Activated effector memory CD4-positive, alpha-beta T cell treated with Interleukin-2 at 50 U/mL for 16 hours (primary cell): ENCODE measurements around the gene EPHA8.

Experiments
- DNase-seq: peaks from one replicate; pipeline ENCODE4 v3.0.0-alpha.2; 2020

Gene EPHA8

GRCh38 chr1:22537441-22538139 lies 25.7 kb upstream of the EPHA8 start:
- DNase-seq = no peak

- DNase-seq = no peak
These were observed 23.7 kb upstream of the EPHA8 start for GRCh38 chr1:22539510-22540118.

DNA sequence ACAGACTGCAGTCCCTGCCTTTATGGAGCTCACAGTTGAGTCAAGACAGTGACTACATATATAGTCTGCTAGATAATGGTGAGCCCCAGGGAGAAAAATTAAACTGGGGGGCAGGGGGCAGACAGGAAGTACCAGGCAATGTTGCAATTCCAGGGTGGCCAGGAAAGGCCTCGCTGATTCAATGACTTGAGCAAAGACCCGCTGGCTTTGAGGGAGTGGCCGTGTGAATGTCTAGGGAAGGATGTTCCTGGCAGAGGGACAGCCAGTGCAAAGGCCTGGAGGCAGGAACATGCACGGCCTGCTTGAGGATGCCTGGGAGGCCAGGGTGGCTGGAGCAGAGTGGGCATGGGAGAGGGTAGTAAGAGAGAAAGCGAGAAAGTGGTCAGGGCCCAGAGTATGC lies 23.0 kb upstream of the EPHA8 start:
- DNase-seq = no peak

- DNase-seq = no peak
These were observed 20.4 kb upstream of the EPHA8 start for GRCh38 chr1:22542886-22543285.

DNA sequence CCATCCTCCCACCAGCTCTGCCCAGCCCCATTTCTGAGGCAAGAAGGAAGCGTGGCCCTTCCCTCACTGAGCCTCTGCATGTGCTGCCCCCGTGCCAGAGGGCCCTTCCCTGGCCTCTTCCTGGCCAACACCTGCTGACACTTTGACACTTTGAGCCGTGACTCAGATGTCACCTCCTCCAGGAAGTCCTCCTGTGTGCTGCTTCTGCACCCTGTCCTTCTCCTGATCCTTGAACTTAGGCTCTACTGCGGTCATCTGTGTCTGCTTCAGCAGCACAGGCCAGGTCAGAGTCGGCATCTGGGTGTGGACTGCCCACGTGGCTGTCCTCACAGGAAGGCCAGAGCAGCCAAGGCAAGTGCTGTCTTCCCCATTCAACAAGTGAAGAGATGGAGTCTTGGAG lies 19.6 kb upstream of the EPHA8 start:
- no peak for DNase-seq

DNA sequence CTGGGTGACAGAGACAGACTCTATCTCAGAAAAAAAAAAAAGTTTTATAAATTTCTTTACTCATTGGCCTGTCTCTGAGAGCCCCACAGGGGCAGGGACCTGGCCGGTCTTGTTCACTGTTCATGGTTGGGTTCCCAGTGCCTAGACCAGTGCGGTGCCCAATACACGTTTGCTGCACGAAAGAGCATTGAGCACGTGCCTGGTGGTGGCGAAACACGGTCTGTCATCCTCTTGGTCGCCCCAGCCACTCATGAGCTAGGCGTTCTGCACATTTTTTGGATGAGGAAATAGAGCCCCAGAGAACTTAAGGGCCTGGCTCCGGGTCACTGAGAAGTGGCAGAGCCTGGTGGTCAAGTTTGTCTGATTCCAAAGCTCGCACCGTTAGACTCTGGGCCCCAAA lies 18.7 kb upstream of the EPHA8 start:
- no peak for DNase-seq

DNA sequence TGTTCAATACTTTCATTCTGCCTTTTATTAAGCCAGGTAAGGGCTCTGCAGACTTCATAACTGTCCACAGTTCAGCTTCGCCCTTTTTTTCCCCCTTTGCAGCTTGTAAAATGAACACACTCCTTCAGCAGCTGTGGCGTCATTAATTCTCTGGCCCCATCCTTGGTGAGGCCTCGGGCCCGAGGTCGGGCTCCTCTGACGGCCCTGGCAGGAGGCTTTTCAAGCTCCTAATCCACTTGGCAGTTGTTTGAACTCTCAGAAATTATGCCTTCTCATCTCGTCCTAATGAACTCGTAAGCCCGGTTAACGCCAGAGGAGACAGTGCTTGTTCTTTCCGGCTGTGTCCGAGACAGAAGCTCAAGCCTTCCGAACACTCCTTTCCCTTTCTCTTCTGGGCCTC lies 18.1 kb upstream of the EPHA8 start:
- DNase-seq = no peak

GRCh38 chr1:22547186-22547817 lies 16.0 kb upstream of the EPHA8 start:
- no peak for DNase-seq

- DNase-seq = no peak
These were observed 15.3 kb upstream of the EPHA8 start for GRCh38 chr1:22547818-22548462.

DNA sequence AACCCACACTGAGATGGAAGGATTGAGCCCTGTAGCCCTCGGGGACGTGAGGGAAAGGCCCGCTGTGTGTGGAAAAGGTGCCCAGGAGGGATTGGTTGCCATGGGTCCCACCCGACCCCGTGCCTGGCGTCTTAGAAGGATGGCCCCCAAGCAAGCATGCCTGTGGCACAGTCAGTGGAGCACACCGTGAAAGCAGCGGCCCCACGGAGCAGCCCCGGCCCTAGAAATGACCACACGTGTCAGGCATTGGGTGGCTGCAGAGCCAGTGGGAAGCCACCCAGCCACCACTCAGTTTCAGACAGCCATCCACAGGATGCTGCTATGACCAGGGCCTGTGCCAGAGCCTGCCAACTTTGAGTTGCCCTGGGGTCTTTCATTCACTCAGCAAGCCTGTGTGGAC lies 13.3 kb upstream of the EPHA8 start:
- no peak for DNase-seq

DNA sequence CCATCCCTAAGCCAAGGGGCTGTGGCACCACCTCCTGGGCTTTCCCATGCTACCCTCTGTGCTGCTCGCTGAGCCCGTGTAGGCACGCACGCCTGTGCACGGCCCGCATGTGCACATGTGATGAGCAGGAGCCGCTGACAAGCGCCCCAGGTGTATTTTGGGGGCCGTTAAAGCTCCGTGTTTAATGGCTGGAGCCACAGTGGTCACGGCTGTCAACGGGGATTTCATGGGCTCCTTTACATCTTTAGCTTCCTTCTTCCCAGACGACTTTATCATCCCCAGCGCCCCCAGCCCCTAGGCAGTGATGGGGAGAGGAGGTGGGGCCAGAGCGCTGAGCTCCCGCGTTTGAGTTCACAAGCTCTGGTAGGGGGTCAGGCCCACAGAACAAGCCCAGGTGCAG lies 11.7 kb upstream of the EPHA8 start:
- DNase-seq = no peak

GRCh38 chr1:22552021-22552420 lies 11.3 kb upstream of the EPHA8 start:
- no peak for DNase-seq

GRCh38 chr1:22553104-22553880 lies 10.0 kb upstream of the EPHA8 start:
- DNase-seq = no peak

DNA sequence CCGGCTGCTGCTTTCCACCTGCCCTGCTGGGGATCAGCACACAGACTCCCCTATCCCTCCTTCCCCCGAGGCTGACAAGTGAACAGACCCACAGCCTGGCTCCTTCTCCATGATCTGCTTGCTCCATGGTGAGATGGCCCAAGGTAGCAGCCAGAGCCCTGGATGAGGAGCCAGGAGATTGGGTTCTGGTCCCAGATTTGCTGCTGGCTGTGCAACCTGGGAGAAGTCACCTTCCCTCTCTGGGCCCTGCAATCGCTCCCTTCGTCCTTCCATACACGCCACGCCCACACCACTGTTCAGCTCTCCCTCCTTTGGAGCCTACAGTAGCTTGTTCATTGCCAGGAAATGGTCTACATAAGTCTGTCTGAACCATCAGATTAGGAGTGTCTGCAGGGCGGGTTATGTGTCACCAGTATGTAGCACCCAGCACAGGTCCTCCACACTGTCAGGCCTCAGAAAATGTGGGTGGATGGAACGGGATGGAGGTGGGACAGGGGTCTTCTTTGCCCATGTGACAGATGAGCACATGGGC lies 9.2 kb upstream of the EPHA8 start:
- no peak for DNase-seq

GRCh38 chr1:22555371-22555656 lies 8.0 kb upstream of the EPHA8 start:
- no peak for DNase-seq

DNA sequence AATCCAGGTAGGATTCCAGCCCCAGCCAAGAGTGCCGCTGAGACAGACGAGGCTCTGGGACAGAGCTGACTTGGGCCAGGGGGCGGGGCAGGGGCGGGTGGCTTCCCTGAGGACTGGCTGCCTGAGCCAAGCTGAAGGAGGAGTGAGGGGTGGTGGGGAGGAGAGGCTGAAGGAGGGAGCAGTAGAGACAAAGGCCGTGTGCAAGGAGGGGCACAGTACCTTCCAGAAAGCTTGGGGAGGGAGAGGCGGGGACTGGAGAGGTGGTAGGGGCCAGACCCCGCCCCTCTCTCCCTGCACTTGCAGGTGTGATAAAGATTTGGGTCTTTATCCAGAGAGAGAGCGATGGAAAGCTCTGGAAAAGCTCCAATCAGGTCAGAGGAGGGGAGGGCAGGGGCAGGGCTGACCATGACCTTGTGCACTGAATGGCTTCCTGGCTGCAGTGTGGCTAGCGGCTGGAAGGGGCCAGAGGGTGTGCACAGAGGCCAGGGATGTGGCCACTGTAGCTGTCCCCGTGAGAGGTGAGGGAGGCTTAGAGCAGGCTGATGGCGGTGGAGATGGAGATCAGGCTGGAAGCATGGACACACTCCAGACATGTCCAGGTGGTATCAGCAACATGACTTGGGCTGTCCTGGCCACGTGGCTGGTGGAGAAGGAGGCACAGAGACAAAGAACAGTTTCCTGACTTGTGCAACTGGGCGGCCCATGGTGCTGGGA lies 6.7 kb upstream of the EPHA8 start:
- DNase-seq = no peak

DNA sequence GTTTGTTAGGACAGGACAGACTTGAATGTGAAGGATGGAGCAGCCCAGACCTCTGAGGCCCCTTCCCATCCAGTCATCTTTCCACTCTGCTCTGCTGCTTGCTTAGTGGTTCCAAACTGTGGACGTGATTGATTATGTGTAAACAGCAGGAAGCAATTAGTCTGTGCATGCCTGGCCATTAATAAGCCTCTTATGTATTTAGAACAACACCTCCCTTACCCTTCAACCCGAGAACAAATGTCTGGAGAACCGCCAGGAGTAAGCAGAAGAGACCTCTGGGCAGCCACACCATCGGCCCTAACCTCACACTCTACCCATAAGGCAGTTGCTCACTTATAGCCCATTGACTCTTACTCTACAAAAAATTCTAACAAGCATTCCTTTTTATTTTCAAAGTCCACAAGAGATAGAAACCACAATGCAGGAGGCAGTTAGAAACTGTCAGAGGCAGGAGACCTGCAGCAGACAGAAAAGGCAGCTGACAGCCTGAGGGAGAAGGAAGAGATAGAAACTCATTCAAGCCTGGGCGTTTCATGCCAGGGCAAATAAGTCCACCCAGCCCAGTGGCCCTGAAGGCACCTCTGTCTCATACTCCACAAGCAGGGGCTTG lies 5.8 kb upstream of the EPHA8 start:
- DNase-seq = no peak

DNA sequence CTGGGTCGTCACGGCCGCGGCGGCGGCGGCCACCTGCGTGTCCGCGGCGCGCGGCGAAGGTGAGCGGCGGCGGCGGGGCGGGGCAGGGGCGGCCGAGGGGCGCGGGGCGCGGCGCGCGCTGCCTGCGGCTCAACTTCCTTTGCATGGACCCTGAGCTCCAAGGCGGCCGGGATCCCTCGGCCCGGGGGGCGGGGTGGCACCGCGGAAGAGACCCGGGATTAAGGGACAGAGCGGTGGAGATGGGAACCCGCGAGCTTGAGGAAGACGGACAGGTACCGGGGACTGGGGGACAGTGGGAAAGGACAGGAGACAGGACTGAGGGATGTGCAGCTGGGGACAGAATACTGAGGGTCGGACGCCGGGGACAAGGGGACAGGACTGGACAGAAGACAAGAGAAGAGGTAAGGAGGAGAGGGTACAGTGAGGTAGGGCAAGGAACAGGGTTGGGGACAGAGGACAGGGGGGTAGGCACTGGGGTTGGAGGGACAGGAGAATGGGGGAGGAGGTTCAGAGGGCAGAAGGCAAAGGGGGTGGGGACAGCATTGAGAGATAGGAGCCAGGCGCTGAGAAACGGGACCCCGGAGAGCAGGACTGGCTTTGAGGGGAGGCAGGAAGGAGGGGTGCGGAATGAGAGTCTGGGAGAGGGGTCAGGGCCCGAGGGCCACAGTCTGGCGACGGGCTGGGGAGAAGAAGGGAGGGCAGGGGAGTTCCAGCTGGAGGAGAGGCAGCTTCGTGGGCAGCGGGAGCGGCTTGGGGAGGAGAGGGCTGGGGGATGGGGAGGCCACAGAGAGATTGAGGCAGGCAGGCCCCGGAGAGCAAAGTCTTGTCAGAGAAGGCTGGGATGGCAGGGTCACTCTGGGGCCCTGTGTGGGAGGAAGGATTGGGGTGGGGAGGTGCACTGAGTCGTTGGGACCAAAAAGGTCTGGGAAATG lies 648 bp downstream of the EPHA8 start:
- no peak for DNase-seq

- DNase-seq = no peak
These were observed 2.9 kb downstream of the EPHA8 start for GRCh38 chr1:22566161-22566560.

DNA sequence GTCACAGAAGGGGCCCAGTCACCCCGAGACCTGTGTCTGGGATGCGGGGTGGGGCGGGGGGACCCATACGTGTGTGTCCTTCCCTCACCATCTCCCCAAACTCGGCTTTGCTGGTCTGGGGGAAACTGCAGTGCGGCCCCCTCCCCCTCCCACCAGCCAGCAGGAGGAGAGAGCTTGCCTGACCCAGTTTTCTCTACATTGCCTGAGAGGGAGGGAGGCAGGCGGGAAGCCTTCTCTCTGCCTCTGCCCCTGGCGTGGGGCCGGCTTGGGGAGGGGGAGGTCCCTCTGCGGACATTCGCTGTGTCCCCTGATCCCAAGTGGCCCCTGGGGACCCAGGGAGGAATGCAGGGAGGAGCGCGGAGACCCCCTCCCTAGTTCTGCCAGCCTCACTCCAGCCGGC lies 3.9 kb downstream of the EPHA8 start:
- DNase-seq = no peak

- DNase-seq = no peak
These were observed 4.7 kb downstream of the EPHA8 start for GRCh38 chr1:22567994-22568393.
